Measurements from ENCODE around the gene RAI14.

Gene RAI14

DNA sequence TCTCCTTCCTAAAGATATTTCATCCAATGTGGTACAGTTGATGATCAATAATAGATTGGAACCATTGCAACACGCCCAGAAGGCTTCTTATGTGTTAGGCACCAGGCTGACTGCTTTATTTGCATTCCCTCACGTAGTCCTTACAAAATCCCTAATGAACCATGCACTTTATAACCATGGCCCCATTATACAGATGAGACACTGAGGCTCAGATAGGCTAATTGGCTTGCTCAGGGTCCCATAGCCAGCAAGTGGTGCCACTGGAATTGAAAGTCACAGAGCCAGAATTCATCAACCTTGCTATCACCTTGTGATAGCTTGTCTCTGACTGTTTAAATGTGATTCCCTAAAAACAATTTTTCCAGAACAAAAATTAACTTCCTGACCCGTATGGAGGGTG, 27.8 kb upstream of the RAI14 start:
- Histone ChIP-seq H3K27ac (no peak overlapping the region), H3K4me1 (no peaks in the 10 kb centered on the region), H3K36me3 (no peaks in the 10 kb centered on the region), H3K9me3 (peaks cover 0 to 5% (median 3%) of the 10 kb centered on the region in 3 donors), H3K27me3 (no peaks in the 10 kb centered on the region), H3K4me3 (no peak overlapping the region)
- intact Hi-C loops (cut with DNase I; ENCODE audit: low total_unique reads) = no loop called here
- no peak for DNase-seq
- TF ChIP-seq CTCF (IDR thresholded peaks at IDR 0.05) = no peak

- H3K27ac ChIP-seq = no peak overlapping the region
- H3K36me3 ChIP-seq = no peaks in the 10 kb centered on the region
- no peak for DNase-seq
- peaks cover 0 to 5% (median 3%) of the 10 kb centered on the region in 3 donors for H3K9me3 ChIP-seq
- intact Hi-C loops (cut with DNase I; ENCODE audit: low total_unique reads) = no loop called here
- TF ChIP-seq CTCF (IDR thresholded peaks at IDR 0.05) = no peak
- H3K27me3 ChIP-seq = no peaks in the 10 kb centered on the region
- no peak overlapping the region for H3K4me3 ChIP-seq
- no peaks in the 10 kb centered on the region for H3K4me1 ChIP-seq
Measured at GRCh38 chr5:34630596-34630995, 25.5 kb upstream of the RAI14 start.

GRCh38 chr5:34632807-34633422, 23.2 kb upstream of the RAI14 start:
- DNase-seq = no peak
- no peak for TF ChIP-seq CTCF (IDR thresholded peaks at IDR 0.05)
- H3K4me3 ChIP-seq = no peak overlapping the region
- intact Hi-C loops (cut with DNase I; ENCODE audit: low total_unique reads) = no loop called here
- H3K27me3 ChIP-seq = no peaks in the 10 kb centered on the region
- no peak overlapping the region for H3K27ac ChIP-seq
- H3K36me3 ChIP-seq = no peaks in the 10 kb centered on the region
- peaks cover 0 to 5% (median 3%) of the 10 kb centered on the region in 3 donors for H3K9me3 ChIP-seq
- H3K4me1 ChIP-seq = no peaks in the 10 kb centered on the region

GRCh38 chr5:34639852-34640626, 16.1 kb upstream of the RAI14 start:
- Histone ChIP-seq H3K36me3 (no peaks in the 10 kb centered on the region), H3K27ac (no peak overlapping the region), H3K9me3 (no peaks in the 10 kb centered on the region), H3K4me1 (no peaks in the 10 kb centered on the region), H3K4me3 (no peak overlapping the region), H3K27me3 (no peaks in the 10 kb centered on the region)
- intact Hi-C loops (cut with DNase I; ENCODE audit: low total_unique reads) = no loop called here
- TF ChIP-seq CTCF (IDR thresholded peaks at IDR 0.05) = no peak
- no peak for DNase-seq

DNA sequence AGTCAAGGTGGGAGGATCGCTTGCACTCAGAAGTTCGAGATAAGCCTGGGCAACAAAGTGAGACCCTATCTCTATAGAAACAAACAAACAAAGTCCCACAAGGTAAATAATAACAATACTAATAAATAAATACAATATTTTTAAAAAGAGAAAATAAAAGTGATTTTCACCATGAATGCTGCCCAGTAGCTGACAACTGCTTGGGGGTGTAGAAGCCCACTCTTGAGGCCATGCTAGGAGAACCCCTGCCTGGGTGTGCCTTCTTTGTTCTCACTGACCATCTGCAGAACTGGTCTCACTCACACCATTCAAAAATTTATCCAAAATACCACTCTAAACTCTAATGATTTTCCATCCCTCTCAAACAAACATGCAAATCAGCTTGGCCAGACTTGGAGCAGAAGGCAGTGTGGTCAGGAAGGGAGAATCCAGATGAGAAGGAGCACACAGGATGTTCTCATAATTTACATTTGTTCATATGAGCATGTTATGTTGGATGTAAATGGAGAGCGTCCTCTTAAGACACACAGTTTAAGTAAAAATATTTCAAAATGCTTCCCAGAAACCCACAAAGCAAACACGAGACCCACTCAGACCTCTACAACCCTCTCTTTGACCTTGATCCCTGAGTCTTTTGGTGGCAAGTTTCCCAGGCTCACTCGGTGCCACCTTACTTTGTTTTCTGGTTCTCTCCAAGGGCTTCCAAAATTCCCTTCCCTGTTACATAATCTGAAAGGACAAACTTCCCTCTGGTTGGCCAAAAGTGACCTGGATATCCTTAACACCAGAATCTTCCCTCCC, 7.9 kb upstream of the RAI14 start:
- no peak for DNase-seq
- intact Hi-C loops (cut with DNase I; ENCODE audit: low total_unique reads) = no loop called here
- Histone ChIP-seq H3K4me3 (no peak overlapping the region), H3K27me3 (no peaks in the 10 kb centered on the region), H3K36me3 (no peaks in the 10 kb centered on the region), H3K4me1 (peaks cover 0 to 11% (median 6%) of the 10 kb centered on the region in 4 donors), H3K27ac (no peak overlapping the region), H3K9me3 (no peaks in the 10 kb centered on the region)
- TF ChIP-seq CTCF (IDR thresholded peaks at IDR 0.05) = no peak

Measured in tibial artery (tissue), 4 donors.